NCI-H748 treated with DMSO at 0.1 percent for 48 hours (cell line): ENCODE data around the gene STPG4.

Experiments
- DNase-seq: peaks from one replicate; lab custom pipeline; 2025; lab: John Stamatoyannopoulos, UW

The STPG4 gene

GRCh38 chr2:47070920-47071824 is 83.9 kb downstream of the STPG4 start:
- no peak for DNase-seq

DNA sequence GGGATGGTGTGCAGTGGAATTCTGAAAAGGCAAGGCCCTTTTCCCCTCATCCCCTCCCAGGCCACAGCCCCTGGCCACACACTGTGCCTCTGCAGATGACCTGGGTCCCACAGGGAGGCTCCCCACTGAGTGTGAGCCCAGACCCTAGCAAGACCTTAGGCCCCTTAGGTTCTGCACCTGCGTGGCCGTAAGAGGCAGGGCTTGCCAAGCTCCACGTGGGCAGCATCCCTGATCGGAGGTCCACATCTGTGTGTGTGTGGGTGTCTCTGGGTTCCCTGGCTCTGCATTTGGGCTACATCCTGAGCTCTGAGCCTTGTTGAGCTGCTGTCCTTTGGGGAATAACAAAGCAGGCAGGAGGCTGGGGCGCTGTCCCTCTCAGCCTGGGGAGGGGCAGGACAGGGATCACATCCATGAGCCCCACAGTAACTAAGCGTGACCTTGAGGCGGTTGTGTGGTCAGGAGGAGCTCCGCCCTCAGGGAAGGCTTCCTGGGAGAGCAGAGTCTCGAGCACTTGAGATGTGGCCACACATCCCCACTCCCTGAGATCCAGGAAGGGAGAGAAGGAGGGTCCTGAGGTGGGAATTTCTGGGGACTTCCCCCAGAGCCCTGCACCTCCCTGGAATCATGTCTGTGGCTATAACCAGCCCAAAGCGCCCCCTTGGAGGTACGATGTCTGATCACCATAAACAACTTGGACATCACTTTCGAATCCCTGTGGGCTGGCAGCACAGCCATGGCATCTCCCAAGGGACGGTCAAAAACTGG is 84.8 kb downstream of the STPG4 start:
- no peak for DNase-seq

GRCh38 chr2:47069628-47070154 is 85.4 kb downstream of the STPG4 start:
- DNase-seq = no peak

- no peak for DNase-seq
These were observed 86.0 kb downstream of the STPG4 start for GRCh38 chr2:47068981-47069627.

- DNase-seq = no peak
These were observed 87.2 kb downstream of the STPG4 start for GRCh38 chr2:47067788-47068407.

GRCh38 chr2:47065771-47066380 is 89.2 kb downstream of the STPG4 start:
- DNase-seq = no peak

DNA sequence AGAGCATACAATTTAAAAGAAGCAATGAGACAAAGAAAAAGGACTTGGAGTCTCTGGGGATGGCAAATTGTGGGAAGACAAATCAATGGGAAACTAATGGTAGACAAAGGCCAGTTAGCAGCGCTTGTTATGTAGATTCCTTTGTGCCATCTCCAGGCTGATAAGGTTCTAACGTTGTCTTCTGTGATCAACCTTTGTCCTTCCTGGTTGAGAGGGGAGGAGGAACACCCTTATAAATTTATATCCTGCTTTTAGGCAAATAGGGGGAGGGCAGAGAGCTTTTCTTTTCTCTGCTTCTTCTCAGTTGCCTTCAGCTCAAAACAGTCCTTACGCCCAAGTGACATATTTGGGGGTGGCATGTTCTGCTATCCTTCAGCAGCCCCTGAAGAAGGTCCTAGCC is 89.8 kb downstream of the STPG4 start:
- DNase-seq = no peak

GRCh38 chr2:47064106-47064505 is 91.0 kb downstream of the STPG4 start:
- no peak for DNase-seq

GRCh38 chr2:47063538-47063930 is 91.6 kb downstream of the STPG4 start:
- no peak for DNase-seq

DNA sequence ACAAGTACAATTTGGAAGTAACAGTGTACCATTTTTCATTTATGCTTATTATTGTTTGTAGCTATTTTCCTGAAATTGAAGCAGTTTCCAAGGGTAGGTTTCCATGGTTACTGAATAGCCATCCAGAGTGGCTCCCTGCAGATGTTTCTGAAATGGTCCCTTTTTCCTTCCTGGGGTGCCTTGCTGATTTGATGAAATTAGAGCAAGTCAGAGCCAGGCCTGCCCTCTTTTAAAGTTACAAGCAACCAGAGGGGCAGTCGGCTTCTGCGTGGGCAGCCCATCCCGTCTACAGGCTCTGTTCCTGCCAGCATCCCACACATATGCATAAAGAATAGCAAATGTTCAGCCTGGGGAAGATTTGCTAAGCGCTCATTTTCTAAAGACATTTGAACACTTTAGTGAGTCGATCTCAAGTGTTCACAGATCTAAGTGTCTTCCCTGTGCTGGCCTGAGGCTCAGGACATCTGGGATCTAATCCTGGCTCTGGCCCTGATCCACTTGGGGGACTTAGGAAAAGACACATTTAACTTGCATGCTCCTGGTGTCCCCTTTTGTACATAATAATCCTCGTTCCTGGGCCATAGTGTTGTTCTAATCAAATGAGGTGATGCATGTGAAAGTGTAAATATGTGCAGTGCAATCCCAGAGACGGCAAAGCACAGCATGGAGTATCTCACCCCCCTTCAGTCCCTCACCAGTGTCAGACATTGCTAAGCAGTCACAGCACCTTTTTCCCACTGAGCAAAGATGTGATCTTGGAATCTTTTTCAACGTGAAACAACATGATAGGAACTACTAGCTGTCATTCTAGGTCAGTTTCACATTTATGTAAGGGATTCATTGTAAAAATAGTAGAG is 92.2 kb downstream of the STPG4 start:
- DNase-seq = no peak

DNA sequence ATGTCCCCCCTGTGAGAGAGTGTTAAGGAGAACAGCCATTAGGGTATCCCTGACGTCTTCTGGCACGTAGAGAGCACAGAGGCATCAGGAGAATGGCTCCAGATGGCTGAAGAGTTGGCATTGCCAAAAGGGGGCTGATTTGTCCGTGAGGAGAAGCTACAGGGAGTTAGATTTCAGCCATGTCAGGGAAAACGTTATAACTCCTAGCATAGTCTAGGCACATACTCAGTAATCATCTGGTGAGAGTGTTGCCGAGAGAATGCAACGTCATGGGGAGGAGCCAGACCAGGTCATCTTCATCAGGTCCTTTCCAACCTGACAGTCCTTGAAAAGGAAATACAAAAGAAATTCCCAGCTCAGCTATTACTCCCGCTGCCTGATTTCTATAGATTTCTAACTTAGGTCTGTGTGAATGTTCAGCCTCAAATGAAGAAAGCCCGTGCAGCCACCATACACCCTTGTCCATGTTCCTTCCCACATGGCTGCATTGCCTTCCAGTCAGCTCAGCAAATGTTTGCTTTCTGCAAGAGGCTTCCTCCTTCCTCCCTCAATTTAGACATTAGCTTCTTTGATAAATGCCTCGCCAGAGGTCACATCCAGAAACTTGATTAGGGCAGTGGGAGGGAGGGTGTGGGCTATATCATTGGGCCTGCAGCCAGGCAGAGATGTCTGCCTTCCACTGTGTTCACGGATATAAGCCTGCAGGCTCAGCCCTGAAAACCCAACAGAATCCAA is 93.0 kb downstream of the STPG4 start:
- DNase-seq = no peak

DNA sequence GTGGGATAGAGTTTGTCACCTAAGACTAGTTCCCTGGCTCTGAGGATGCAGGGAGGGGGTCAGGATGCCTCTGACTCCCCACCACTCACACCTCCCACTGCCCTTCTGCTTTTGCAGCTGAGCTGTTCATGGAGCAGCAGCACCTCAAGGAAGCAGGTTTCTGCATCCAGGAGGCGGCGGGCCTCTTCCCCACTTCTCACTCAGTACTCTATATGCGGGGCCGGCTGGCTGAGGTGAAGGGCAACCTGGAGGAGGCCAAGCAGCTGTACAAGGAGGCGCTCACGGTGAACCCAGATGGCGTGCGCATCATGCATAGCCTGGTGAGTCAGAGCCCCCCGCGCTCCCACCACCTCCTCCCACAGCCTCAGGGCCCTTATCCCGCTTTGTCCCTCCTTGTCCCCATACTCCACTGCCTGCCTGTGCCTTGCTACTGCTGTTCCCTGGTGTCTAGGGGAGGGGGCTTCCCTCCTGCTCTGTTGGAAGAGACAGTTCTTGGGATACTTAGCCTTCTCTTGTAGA is 94.4 kb downstream of the STPG4 start:
- DNase-seq = no peak

GRCh38 chr2:47058003-47058931 is 96.8 kb downstream of the STPG4 start:
- DNase-seq = no peak

DNA sequence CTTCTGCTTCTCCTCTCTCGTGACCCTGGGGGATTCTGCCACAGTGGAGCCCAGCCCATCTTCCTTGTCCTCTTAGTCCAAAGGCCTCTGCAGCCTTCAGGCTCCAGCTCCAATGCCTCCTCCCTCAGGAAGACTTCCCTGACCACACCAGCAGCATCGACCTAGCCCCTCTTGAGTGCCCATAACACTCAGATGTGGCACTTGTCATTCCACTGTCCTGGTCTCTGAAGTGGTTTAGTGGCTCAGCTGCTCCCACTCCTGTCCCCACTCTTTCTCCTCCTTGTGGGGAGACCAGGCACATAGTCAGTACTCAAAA is 97.5 kb downstream of the STPG4 start:
- DNase-seq = no peak

DNA sequence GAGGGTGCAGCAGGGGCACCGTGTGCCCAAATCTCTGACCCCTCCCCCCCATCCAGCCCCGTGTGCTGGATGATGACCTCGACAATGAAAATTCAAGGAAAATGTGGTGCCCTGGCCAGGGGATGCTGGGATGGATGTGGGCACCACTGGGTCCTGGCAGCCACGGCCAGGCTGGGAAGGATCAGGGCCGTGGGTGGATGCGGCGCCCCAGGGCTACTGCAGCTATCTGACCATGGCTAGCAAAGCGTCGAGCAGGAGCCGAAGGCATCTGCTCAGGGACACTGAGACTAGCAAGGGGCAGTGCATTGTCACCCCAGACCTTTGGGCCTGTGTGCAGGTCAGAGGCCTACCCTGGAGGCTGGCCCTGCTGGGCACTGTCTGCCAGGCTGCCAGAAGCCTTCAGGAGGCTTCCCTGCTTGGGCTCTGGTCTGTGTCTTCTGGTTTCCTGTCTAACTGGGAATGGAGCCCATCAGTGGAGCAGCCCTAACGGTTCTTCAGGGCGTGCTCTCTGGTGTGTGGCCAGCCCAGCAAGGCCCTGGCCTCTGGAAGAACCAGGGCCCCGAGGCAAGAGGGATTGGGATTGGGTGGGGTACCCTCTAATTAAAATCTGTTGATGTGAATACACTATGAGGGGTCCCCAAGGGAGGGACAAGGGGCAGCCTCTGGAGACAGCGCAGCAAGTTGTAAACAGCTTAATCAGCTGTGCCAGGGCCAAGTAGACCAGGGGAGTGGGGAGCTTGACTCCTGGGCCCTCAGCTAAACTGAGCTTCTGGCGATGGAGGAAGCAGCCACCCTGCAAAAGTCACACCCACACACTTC is 98.0 kb downstream of the STPG4 start:
- no peak for DNase-seq

- DNase-seq = no peak
These were observed 98.7 kb downstream of the STPG4 start for GRCh38 chr2:47056374-47056773.

DNA sequence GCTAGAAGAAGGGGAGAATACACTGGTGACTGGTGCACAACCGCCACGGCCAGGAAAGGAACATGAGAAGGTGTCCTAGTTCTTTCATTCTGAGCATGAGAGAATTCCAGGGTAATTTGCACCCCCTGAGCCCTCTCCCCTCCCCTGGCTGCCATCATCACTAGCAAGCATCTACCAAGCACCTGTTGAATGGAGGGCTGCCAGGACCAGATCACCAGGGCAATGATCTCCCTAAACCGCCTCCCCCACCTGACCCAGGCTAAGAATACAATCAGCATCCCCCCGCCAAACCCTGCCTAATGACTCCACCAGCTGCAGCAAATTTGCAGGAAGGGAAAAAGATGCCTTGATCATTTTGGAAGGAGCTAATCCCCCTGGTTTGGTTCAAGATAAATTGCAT is 100.2 kb downstream of the STPG4 start:
- no peak for DNase-seq

DNA sequence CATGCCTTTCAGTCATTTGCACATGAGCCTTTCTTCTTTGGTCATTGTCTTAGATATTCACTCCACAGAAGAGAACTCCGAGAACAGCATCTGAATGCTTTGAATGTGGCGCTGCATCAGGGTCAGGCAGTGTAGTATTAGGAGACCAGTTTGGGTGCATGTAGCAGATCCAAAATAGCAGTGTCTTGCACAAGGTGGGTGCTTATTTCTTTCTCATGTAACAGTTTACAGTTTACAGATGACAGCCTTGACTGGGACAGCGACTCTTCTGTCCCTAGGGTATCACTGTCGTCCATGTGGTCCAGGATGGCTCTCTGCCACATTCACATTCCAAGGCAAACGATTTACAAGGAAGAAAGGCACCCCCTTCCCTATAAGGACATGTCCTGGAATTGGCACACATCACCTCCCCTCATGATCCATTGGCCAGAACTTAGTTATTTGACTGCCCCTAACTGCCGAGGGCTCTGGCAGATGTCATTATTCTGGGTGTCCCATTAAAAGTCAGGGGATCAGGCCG is 101.0 kb downstream of the STPG4 start:
- no peak for DNase-seq
